Liver (tissue), 5 donors: Measurements from ENCODE around the gene KCTD16. TPM values are rescaled to one million over a fixed set of nuclear protein-coding genes. Genes with fewer than 3 reads are reported as not detected.

Experiments used
- polyA plus RNA-seq, 2 donors: library from polyadenylated mRNA; stranded (reverse) in 1 of 2; unstranded in 1 of 2; fragments of 200-250 nt in 1 of 2; fragments of >200 nt in 1 of 2; fragmentation: Nextera tagmentation in 1 of 2; extraction: Ambion mirVana in 1 of 2; gene quantifications; one replicate each; pipeline versions ENCODE4 v1.2.1 to v1.2.3, GENCODE V29; 2013 to 2015
- small RNA-seq: library from RNA; depleted of rRNA; stranded (forward); fragments of <200 nt; gene quantifications from one replicate; pipeline ENCODE3, GENCODE V24; 2014
- total RNA-seq, 2 donors: library from RNA; depleted of rRNA; stranded (reverse); fragments of >200 nt; gene quantifications; one replicate each; pipeline ENCODE4 v1.2.3, GENCODE V29; 2014
- donor health status: healthy.
- donor health status: healthy.
- donor health status: healthy.

Gene KCTD16
- total and polyA plus RNA-seq, 4 donors: under 0.01 to 0.05 (median 0.01) TPM; not detected in 1

Small RNA genes lying within 50 kb of the gene (small RNA-seq; reads per million reads assigned to genes)
- gene CKS1BP5: not detected
- not detected for gene RN7SL87P

Other genes with a start within 250 kb of the KCTD16 start
- 10 to 100 TPM; 19.6 to 43.1 TPM for gene YIPF5, start 214 bp upstream of the KCTD16 start, total RNA-seq
- gene YIPF5, start 214 bp upstream of the KCTD16 start, polyA plus RNA-seq: 10 to 100 TPM; 18.7 to 21.5 TPM